GM12878 (cell line): Measurements from ENCODE around the gene GLT6D1. TPM values are rescaled to one million over a fixed set of nuclear protein-coding genes. Genes with fewer than 3 reads are reported as not detected.

ENCODE experiments used
- ATAC-seq: fragments of 200-7000 bp; cut with Tn5 transposase; 3 replicates; pipeline ENCODE4 v1.9.1; 2020; ENCODE audit warnings: mild to moderate bottlenecking, moderate library complexity
- BruUV-seq: library from RNA; stranded (reverse); fragments of 400-500 nt; replicated peaks from 2 replicates; lab custom pipeline; 2021; lab: Mats Ljungman, UMichigan
- CTCF ChIA-PET: fragments of 300-600 bp; sonication (Branson Sonifier 250); formaldehyde crosslinking; extraction: SDS; loops from one replicate; lab custom pipeline; 2021; ENCODE audit warnings: inconsistent platforms; lab: Yijun Ruan, JAX
- POLR2A ChIA-PET: fragments of 350-600 bp; formaldehyde crosslinking; extraction: SDS; loops from one replicate; lab custom pipeline; 2021; ENCODE audit warnings: inconsistent platforms; lab: Charles Lee
- RAD21 ChIA-PET: fragments of 300-600 bp; sonication (Branson Sonifier 250); formaldehyde crosslinking; loops from one replicate; lab custom pipeline; 2023; ENCODE audit warnings: antibody characterized with exemption; ENCODE audit not compliant: unreplicated experiment; lab: Charles Lee
- SMC1A ChIA-PET: fragments of 300-600 bp; sonication (Branson Sonifier 250); formaldehyde crosslinking; loops from one replicate; lab custom pipeline; 2023; ENCODE audit not compliant: unreplicated experiment, uncharacterized antibody; lab: Charles Lee
- DNase-seq: peaks from one replicate; pipeline ENCODE4 v3.0.0-alpha.2; 2011; ENCODE audit warnings: low read depth, low spot score
- FAIRE-seq: peaks from 3 replicates; lab custom pipeline; 2011; peaks lifted over from hg19 to GRCh38; lab: Jason Lieb, UNC
- H2AFZ ChIP-seq: 2 replicates; pipeline ENCODE4 v1.6.0; 2011; ENCODE audit warnings: low read depth, low read length, control low read depth; ENCODE audit not compliant: control insufficient read depth
- H3K27ac ChIP-seq: 2 replicates; pipeline ENCODE4 v1.5.1; 2011; ENCODE audit warnings: control low read depth; ENCODE audit not compliant: control insufficient read depth, insufficient read depth
- H3K27me3 ChIP-seq, 2 experiments: replicated peaks in 1 of 2; 2 replicates each; pipeline versions ENCODE4 v1.6.0 to v1.6.1; 2011; ENCODE audit warnings: low read length in 1 of 2; ENCODE audit not compliant: control insufficient read depth in 2 of 2, insufficient read depth in 2 of 2
- H3K36me3 ChIP-seq, 2 experiments: 2 replicates each; pipeline ENCODE4 v1.5.1; 2011; ENCODE audit warnings: low read length in 1 of 2; ENCODE audit not compliant: control insufficient read depth in 2 of 2, insufficient read depth in 2 of 2
- H3K4me1 ChIP-seq: 2 replicates; pipeline ENCODE4 v1.6.1; 2011; ENCODE audit warnings: mild to moderate bottlenecking, low read length, moderate library complexity, mixed read lengths; ENCODE audit not compliant: control insufficient read depth, insufficient read depth
- H3K4me2 ChIP-seq: 2 replicates; pipeline ENCODE4 v1.6.0; 2011; ENCODE audit warnings: control low read depth; ENCODE audit not compliant: control insufficient read depth, insufficient read depth
- H3K4me3 ChIP-seq: fragments of 200-600 bp; sonication (generic); 2 replicates; pipeline ENCODE4 v1.5.1; 2016
- H3K79me2 ChIP-seq: 2 replicates; pipeline ENCODE4 v1.6.0; 2011; ENCODE audit warnings: low read length; ENCODE audit not compliant: control insufficient read depth, insufficient read depth
- H3K9ac ChIP-seq: 2 replicates; pipeline ENCODE4 v1.8.0; 2011; ENCODE audit warnings: low read length, control low read depth, mixed read lengths; ENCODE audit not compliant: control insufficient read depth, insufficient read depth
- H3K9me3 ChIP-seq: replicated peaks from 3 replicates; pipeline ENCODE4 v1.5.1; 2011; ENCODE audit warnings: mild to moderate bottlenecking, low read length; ENCODE audit not compliant: control insufficient read depth, insufficient read depth
- H4K20me1 ChIP-seq: 2 replicates; pipeline ENCODE4 v1.6.0; 2011; ENCODE audit not compliant: control insufficient read depth, insufficient read depth
- BACH1 ChIP-seq: fragments of 450-650 bp; IDR thresholded peaks from 2 replicates; pipeline ENCODE4 v1.6.1; 2017; ENCODE audit warnings: mild to moderate bottlenecking, borderline replicate concordance
- BMI1 ChIP-seq: fragments of 450-650 bp; IDR thresholded peaks from 2 replicates; pipeline ENCODE4 v1.6.1; 2016; ENCODE audit warnings: mild to moderate bottlenecking, moderate library complexity, borderline replicate concordance
- BRCA1 ChIP-seq: IDR thresholded peaks from 2 replicates; pipeline ENCODE4 v1.6.1; 2011; ENCODE audit warnings: low read depth, low read length, improper control_type of control experiment
- PML ChIP-seq: IDR thresholded peaks from 2 replicates; pipeline ENCODE4 v1.6.1; 2012; ENCODE audit warnings: low read length, inconsistent platforms
- RELA ChIP-seq: fragments of 450-650 bp; IDR thresholded peaks from 2 replicates; pipeline ENCODE4 v1.8.0; 2014; ENCODE audit warnings: borderline replicate concordance; ENCODE audit not compliant: partially characterized antibody
- SREBF2 ChIP-seq: IDR thresholded peaks from 2 replicates; pipeline ENCODE4 v1.6.1; 2012; ENCODE audit warnings: mild to moderate bottlenecking, low read length
- WRNIP1 ChIP-seq: IDR thresholded peaks from 2 replicates; pipeline ENCODE4 v1.6.1; 2011; ENCODE audit warnings: low read depth, low read length, improper control_type of control experiment, borderline replicate concordance
- ZNF24 ChIP-seq: fragments of 450-650 bp; IDR thresholded peaks from 2 replicates; pipeline ENCODE4 v1.6.1; 2017; ENCODE audit warnings: antibody characterized with exemption, mild to moderate bottlenecking
- WGBS: methylation state at CpG from one replicate; pipeline ENCODE4 v1.1.6; 2016; ENCODE audit warnings: low lambda C conversion rate; ENCODE audit not compliant: insufficient replicate concordance, insufficient coverage; ENCODE audit errors: missing lambda C conversion rate; 5-methylcytosine and 5-hydroxymethylcytosine counted together
- in situ Hi-C: fragments of 300-500 bp; cut with MboI; formaldehyde crosslinking; loops from 9 replicates; pipeline ENCODE4 v1.14.3; 2018; ENCODE audit warnings: mixed read lengths
- intact Hi-C: fragments of 100-400 bp; cut with micrococcal nuclease; formaldehyde crosslinking; loops from one replicate; pipeline ENCODE4 v1.14.2; 2022; ENCODE audit not compliant: unreplicated experiment
- polyA plus RNA-seq, 11 experiments: library from polyadenylated mRNA; depleted of rRNA in 4 of 11; unstranded in 6 of 11; stranded (reverse) in 5 of 11; fragments of >200 nt; fragmentation: Nextera tagmentation in 4 of 11; fragmentation: Illumina TruSeq in 1 of 11; extraction: Ambion mirVana in 4 of 11; extraction: Trizol in 1 of 11; gene quantifications; 1 replicate in 1 of 11; 2 replicates in 10 of 11; pipeline versions ENCODE4 v1.2.1 to v1.2.3, GENCODE V29; 2011 to 2016; ENCODE audit warnings: inconsistent platforms in 2 of 11, missing spikeins in 2 of 11, low read depth in 1 of 11
- total RNA-seq, 4 experiments: library from RNA; depleted of rRNA in 3 of 4; stranded (reverse); fragments of >200 nt in 3 of 4; fragmentation: Illumina TruSeq in 1 of 4; extraction: Trizol in 1 of 4; gene quantifications; 2 replicates each; pipeline versions ENCODE4 v1.2.1 to v1.2.3, GENCODE V29; 2013 to 2021
- TF ChIP-seq, protein P1 (sequence below): fragments of 150-350 bp; IDR thresholded peaks from 2 replicates; pipeline ENCODE4 v1.6.1; 2016; ENCODE audit warnings: low read depth, low read length
- TF ChIP-seq, protein P2 (sequence below): fragments of 450-650 bp; IDR thresholded peaks from 2 replicates; pipeline ENCODE4 v1.6.1; 2017; ENCODE audit warnings: mild to moderate bottlenecking, low read depth, inconsistent platforms; ENCODE audit not compliant: poor library complexity, severe bottlenecking

Gene GLT6D1
- total and polyA plus RNA-seq, 10 of the 15 experiments (the other 5 are each of a cell fraction or from before 2014, with no cell fraction given), result not detected

DNA sequence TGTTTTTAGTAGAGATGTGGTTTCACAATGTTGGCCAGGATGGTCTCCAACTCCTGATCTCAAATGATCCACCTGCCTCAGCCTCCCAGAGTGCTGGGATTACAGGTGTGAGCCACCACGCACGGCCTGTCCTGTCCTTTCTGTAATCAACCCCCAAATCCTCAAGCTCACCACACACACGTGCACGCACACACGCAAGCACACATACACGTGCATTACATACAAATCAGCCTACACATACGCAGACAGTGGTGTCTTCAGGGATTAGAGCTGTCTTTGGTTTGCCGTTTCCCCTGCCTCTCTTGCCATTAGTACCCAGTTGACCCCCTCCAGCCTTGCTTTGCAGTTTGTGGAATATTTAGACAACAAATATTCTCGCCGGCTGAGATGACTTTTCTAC lies 6.5 kb downstream of the GLT6D1 start:
- Histone ChIP-seq H3K4me2 (no peak overlapping the region), H2AFZ (no peak overlapping the region), H4K20me1 (no peaks in the 10 kb centered on the region), H3K27ac (no peak overlapping the region), H3K4me1 (no peaks in the 10 kb centered on the region), H3K36me3 (no peaks in the 10 kb centered on the region), H3K9me3 (no peaks in the 10 kb centered on the region), H3K27me3 (no peaks in the 10 kb centered on the region), H3K9ac (no peak overlapping the region), H3K4me3 (no peak overlapping the region), H3K79me2 (no peaks in the 10 kb centered on the region)
- intact Hi-C loops, result no loop called here
- SMC1A ChIA-PET, result no interaction called here
- ATAC-seq (no peak), DNase-seq (no peak), FAIRE-seq (no peak)
- WGBS, result 44% methylated on average over 10 of the region's 10 CpGs
- POLR2A ChIA-PET, result no interaction called here
- RAD21 ChIA-PET, result no interaction called here
- in situ Hi-C loops, result no loop called here
- no TSS peak for BruUV-seq
- TF ChIP-seq RELA, result no peak
- no peak for TF ChIP-seq BMI1
- TF ChIP-seq, protein P1, sequence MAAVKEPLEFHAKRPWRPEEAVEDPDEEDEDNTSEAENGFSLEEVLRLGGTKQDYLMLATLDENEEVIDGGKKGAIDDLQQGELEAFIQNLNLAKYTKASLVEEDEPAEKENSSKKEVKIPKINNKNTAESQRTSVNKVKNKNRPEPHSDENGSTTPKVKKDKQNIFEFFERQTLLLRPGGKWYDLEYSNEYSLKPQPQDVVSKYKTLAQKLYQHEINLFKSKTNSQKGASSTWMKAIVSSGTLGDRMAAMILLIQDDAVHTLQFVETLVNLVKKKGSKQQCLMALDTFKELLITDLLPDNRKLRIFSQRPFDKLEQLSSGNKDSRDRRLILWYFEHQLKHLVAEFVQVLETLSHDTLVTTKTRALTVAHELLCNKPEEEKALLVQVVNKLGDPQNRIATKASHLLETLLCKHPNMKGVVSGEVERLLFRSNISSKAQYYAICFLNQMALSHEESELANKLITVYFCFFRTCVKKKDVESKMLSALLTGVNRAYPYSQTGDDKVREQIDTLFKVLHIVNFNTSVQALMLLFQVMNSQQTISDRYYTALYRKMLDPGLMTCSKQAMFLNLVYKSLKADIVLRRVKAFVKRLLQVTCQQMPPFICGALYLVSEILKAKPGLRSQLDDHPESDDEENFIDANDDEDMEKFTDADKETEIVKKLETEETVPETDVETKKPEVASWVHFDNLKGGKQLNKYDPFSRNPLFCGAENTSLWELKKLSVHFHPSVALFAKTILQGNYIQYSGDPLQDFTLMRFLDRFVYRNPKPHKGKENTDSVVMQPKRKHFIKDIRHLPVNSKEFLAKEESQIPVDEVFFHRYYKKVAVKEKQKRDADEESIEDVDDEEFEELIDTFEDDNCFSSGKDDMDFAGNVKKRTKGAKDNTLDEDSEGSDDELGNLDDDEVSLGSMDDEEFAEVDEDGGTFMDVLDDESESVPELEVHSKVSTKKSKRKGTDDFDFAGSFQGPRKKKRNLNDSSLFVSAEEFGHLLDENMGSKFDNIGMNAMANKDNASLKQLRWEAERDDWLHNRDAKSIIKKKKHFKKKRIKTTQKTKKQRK, result no peak
- no peak for TF ChIP-seq SREBF2
- TF ChIP-seq, protein P2, sequence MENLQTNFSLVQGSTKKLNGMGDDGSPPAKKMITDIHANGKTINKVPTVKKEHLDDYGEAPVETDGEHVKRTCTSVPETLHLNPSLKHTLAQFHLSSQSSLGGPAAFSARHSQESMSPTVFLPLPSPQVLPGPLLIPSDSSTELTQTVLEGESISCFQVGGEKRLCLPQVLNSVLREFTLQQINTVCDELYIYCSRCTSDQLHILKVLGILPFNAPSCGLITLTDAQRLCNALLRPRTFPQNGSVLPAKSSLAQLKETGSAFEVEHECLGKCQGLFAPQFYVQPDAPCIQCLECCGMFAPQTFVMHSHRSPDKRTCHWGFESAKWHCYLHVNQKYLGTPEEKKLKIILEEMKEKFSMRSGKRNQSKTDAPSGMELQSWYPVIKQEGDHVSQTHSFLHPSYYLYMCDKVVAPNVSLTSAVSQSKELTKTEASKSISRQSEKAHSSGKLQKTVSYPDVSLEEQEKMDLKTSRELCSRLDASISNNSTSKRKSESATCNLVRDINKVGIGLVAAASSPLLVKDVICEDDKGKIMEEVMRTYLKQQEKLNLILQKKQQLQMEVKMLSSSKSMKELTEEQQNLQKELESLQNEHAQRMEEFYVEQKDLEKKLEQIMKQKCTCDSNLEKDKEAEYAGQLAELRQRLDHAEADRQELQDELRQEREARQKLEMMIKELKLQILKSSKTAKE, result no peak
- no peak for TF ChIP-seq WRNIP1
- TF ChIP-seq PML, result no peak
- no peak for TF ChIP-seq BRCA1
- TF ChIP-seq BACH1, result no peak
- TF ChIP-seq ZNF24, result no peak
- CTCF ChIA-PET, result no interaction called here
